ENCODE results near the gene CXCL12.

Gene CXCL12

GRCh38 chr10:44398747-44399658 lies 14.1 kb upstream of the CXCL12 start:
- DNase-seq: no peak

GRCh38 chr10:44398271-44398670 lies 13.4 kb upstream of the CXCL12 start:
- DNase-seq: no peak

DNA sequence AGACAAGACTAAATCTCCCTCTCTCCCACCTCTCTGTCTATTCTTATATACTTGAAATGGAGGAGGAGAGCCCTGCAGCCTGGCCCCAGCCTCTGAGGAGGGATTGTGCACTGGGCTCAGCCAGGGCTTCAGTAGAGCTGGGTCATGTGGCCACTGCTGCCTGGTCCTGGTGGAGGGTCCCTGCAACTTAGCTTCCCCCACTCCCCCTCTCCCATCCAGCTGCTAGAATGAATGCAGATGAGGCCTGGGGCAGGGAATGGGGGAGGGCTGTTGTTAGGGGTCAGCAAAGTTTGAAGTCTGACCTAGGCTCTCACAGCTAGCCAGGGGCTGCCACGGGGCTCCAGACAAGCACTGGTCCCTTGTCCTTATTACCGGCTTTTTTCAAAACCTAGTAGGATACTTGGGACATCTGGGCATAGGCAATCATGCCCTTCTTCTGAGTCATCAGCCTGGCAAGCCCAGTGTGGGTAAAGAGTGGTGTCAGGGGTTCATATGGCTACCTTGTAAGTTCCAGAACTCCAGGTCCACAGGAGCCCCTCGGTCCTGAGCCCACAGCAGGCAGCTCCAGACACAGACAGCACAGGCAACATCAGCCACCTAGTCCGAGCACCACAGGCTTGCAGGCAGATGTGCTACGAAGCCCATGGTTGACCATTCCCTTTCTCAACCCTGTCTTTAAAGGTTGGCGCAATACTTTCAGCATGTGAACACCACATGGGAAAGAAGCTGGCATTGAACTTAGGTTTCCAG lies 12.8 kb upstream of the CXCL12 start:
- DNase-seq: no peak

GRCh38 chr10:44396671-44397191 lies 11.8 kb upstream of the CXCL12 start:
- DNase-seq: no peak

- DNase-seq: no peak
These were observed 11.2 kb upstream of the CXCL12 start for GRCh38 chr10:44395902-44396670.

DNA sequence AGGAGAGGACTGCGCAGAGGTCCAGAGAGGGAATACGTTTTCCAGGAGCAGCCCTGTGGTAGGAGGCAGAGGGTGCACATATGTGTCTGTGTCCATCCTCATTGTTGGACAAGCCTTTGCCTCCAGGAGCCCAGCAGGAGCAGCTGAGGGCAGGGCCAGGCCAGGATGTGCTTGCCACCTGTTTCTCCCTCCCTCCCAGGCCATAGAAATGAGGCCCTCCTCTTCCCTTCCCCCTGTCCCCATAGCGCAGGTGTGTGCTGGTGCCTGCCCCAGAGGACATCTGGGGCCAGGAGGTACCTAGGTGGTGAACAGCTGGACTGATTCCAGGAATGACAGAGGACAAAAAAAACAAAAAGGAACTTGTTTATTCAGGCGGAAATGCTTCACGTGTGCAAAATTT lies 10.5 kb upstream of the CXCL12 start:
- no peak for DNase-seq

DNA sequence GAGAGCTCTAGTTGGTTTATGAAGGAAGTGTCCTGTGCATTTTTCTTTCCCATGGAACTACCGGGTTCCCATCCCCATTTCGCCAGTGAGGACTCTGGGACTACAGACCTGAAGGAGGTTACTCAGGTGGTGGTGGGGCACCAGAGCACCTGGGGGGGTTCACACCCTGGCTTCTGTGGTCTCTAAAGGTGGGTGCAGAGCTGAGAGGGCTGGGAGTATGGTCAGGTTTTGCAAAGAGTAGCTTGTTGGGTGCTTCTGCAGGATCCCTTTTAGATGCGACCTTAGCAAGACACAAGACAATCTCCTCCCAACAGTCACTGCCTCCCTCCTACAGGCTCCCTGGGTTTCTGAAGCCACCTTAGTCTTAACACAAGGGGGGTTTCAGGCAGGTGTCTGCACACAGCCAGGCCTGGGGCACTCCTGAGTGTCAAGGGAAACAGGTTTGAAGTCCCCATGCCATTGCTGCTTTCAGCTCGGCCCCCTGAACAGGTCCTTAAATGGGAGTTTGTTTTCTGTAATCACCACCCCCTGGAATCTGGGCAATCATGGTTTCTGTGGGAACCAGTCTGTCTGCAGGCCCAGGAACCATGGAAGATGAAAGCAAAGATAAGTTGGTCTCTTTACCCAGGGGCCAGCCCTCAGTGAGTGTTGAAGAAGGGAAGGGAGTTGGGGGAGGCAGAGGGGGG lies 9.9 kb upstream of the CXCL12 start:
- no peak for DNase-seq

- DNase-seq: no peak
These were observed 9.1 kb upstream of the CXCL12 start for GRCh38 chr10:44393834-44394547.

- DNase-seq: no peak
These were observed 8.2 kb upstream of the CXCL12 start for GRCh38 chr10:44393051-44393630.

DNA sequence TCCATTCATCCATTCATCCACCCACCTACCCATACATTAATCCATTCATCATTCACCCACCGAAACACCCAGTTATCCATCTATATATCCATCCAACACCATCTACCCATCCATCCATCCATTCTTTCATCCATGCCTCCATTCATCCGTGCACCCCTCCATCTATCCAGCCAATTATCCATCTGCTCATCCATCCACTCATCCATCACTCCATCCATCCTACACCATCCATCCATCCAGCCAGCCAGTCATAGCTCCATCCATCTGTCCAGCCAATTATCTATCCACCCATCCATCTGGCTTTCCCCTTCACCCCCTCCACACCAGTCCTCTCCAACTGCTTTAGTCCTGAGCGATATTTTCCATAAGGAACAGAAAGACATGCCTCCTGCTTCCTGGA lies 7.5 kb upstream of the CXCL12 start:
- DNase-seq: no peak

GRCh38 chr10:44391981-44392380 lies 7.1 kb upstream of the CXCL12 start:
- DNase-seq: no peak

DNA sequence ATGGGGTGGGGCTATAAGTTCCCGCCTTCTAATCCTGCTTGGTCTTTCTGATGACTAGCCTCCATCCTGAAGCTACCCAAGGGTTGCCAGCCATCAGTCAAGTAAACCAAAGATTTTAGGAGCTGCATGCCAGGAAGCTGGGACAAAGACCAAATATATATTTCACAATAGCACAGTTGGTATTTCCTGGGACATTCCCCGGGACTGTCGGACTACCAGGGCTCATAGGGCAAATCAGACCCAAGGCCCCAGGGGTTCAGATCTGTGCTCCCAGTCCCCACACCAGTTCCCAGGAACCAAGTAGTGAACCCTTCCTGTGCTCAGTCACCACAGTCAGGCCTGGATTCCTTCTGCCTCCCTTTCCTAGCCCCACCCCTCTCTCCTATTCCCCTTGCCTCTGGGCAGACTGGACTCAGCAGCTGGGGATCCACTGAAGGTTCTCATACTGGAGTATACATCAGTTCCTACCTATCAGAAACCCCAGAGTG lies 5.7 kb upstream of the CXCL12 start:
- DNase-seq: no peak

DNA sequence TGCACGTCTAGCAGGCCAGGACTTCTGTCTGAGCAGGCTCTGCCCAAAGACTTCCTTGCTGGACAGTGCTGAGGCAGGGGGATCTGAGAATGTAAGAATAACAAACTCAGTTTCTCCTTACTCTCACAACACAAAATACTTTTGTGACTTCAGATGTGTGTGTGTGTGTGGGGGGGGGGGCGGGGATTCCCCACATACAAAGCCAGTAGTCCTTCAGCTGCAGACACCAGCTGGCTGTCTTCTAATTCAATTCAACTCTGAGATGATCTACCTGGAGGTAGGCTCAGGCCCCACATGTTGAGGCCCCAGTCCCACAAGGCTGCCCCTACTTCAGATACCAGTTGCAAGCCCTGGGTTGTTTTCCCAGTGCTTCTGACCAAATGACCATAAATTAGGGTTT lies 4.7 kb upstream of the CXCL12 start:
- no peak for DNase-seq

DNA sequence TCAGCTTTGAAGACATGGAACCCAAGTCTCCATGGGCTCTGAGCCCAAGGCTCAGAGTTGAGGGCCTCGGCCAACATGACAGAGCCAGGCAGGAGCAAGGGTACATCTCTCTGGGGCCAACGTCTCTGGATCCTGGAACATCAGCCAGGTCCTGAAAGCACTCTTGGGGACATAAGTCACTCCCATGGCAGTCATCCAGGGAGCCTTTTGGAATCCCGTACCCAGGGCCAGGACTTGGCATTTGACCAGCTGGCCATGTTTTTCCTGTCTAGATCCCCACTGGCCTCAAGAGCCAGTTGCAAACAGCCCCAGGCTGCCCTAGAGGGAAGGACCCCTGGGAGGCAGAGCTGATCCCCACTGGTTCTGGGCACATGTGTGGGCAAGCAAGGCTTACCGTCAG lies 4.3 kb upstream of the CXCL12 start:
- no peak for DNase-seq

- DNase-seq: no peak
These were observed 3.7 kb upstream of the CXCL12 start for GRCh38 chr10:44388641-44389040.

- no peak for DNase-seq
These were observed 3.0 kb upstream of the CXCL12 start for GRCh38 chr10:44387853-44388251.

DNA sequence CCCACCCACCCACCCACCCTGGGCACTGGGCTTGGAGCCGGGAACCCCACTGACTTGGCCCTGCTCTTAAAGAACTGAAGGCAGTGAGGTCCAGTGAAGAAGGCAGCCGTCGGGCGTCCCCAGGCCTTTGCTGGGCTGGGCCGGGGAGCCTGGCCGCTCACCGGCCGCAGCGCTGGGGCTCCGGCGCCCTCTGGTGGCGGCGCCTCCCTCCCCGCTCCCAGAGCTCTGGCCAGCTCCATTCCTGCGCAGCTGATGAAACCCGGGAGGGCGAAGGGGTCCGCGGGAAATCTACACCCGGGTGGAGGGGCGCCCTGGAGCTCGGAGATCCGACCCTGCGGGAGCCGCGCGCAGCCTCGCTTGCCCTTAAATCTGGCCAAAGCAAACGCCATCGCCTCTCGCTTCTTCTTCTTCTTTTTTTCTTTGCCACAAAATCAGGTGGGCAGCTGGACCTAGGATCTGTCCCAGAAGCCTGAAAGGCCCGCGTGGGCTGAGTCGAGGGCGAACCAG lies 1.7 kb upstream of the CXCL12 start:
- DNase-seq: no peak

DNA sequence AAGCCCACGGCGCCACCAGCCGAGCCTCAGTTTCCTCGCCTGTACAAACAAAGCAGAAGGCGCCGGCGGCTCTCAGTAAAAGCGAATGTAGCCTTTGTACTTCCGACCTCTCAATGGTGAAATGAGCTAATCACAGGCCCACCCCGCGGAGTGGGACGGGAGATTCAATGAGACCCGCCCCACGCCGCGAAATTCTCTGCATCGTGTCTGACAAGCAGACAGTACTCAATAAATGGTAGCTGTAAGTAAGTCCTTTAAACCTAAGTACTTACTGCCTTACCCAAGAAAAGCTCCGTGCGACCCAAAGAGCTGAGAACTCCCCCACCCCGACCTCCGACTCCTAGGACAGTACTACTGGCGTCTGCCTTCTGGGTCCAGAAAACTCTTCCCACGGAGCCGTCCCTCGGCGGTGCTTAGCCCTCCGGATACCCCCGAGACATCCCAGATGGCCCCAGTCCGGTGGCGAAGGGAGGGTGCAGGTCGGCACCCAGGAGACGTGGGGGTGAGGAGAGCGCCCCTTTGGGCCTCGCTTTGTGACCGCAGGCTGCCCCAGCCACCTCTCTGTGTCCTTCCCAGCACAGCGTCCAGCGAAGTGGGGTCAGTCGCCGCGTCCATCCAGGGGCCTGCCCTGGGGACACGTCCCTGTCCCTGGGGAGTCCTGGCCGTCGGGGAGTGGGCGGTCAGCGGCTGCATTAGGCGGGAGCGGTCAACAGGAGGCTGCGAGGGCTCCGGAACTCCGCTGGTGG lies 972 bp upstream of the CXCL12 start:
- DNase-seq: no peak

GRCh38 chr10:44384601-44385025 lies 284 bp downstream of the CXCL12 start:
- no peak for DNase-seq
